Measurements from ENCODE around the gene AFF3.

AFF3 gene

GRCh38 chr2:99618579-99619097, 523.8 kb downstream of the AFF3 start:
- no peak for DNase-seq

- DNase-seq, result no peak
Observed at GRCh38 chr2:99617811-99618210, 524.6 kb downstream of the AFF3 start.

- no peak for DNase-seq
Observed at GRCh38 chr2:99615247-99615771, 527.1 kb downstream of the AFF3 start.

- DNase-seq, result no peak
Observed at GRCh38 chr2:99613980-99614379, 528.4 kb downstream of the AFF3 start.

GRCh38 chr2:99611786-99612185, 530.6 kb downstream of the AFF3 start:
- DNase-seq, result no peak

GRCh38 chr2:99611034-99611433, 531.4 kb downstream of the AFF3 start:
- DNase-seq, result no peak

- no peak for DNase-seq
Observed at GRCh38 chr2:99609851-99610381, 532.5 kb downstream of the AFF3 start.

GRCh38 chr2:99608861-99609260, 533.5 kb downstream of the AFF3 start:
- DNase-seq, result no peak

GRCh38 chr2:99607861-99608491, 534.4 kb downstream of the AFF3 start:
- DNase-seq, result no peak

GRCh38 chr2:99607454-99607853, 534.9 kb downstream of the AFF3 start:
- DNase-seq, result no peak

- no peak for DNase-seq
Observed at GRCh38 chr2:99605036-99605435, 537.4 kb downstream of the AFF3 start.

GRCh38 chr2:99602476-99602875, 539.9 kb downstream of the AFF3 start:
- no peak for DNase-seq

GRCh38 chr2:99600981-99601651, 541.3 kb downstream of the AFF3 start:
- DNase-seq, result peak; percentile 58

GRCh38 chr2:99598441-99598840, 543.9 kb downstream of the AFF3 start:
- DNase-seq, result no peak

GRCh38 chr2:99597616-99598015, 544.8 kb downstream of the AFF3 start:
- no peak for DNase-seq

- DNase-seq, result no peak
Observed at GRCh38 chr2:99595373-99595772, 547.0 kb downstream of the AFF3 start.

- DNase-seq, result peak; percentile 36
Observed at GRCh38 chr2:99593692-99594427, 548.5 kb downstream of the AFF3 start.

GRCh38 chr2:99576775-99577174, 565.6 kb downstream of the AFF3 start:
- DNase-seq, result no peak

- peak; percentile 34 for DNase-seq
Observed at GRCh38 chr2:99573634-99574251, 568.6 kb downstream of the AFF3 start.

GRCh38 chr2:99572373-99573164, 569.8 kb downstream of the AFF3 start:
- peak; percentile 29 for DNase-seq

GRCh38 chr2:99571954-99572353, 570.4 kb downstream of the AFF3 start:
- DNase-seq, result no peak

GRCh38 chr2:99571533-99571932, 570.9 kb downstream of the AFF3 start:
- no peak for DNase-seq
